ENCODE results near the gene AGER. TPM values are rescaled to one million over a fixed set of nuclear protein-coding genes. Genes with fewer than 3 reads are reported as not detected.

The AGER gene
- total RNA-seq, 4 donors from 2014 or later: 0.59 to 12.4 (median 2.5) TPM; not detected in 1

GRCh38 chr6:32149092-32149755 lies 34.8 kb downstream of the AGER start:
- no peak for DNase-seq
- TF ChIP-seq POLR2A (IDR thresholded peaks at IDR 0.05): no peak
- TF ChIP-seq CTCF (IDR thresholded peaks at IDR 0.05): no peak
- H3K27me3 ChIP-seq: no peaks in the 10 kb centered on the region
- no peaks in the 10 kb centered on the region for H3K9me3 ChIP-seq
- peaks cover 5 to 9% of the 10 kb centered on the region in 2 donors for H3K4me1 ChIP-seq
- H3K4me3 ChIP-seq: no peak overlapping the region
- no peak overlapping the region for H3K27ac ChIP-seq
- intact Hi-C loops (cut with DNase I; ENCODE audit: low total_unique reads): no loop called here
- no peaks in the 10 kb centered on the region for H3K36me3 ChIP-seq

- Histone ChIP-seq H3K9me3 (no peaks in the 10 kb centered on the region), H3K27ac (no peak overlapping the region), H3K36me3 (no peaks in the 10 kb centered on the region), H3K27me3 (no peaks in the 10 kb centered on the region), H3K4me1 (peaks cover 5 to 9% of the 10 kb centered on the region in 2 donors), H3K4me3 (no peak overlapping the region)
- no peak for DNase-seq
- intact Hi-C loops (cut with DNase I; ENCODE audit: low total_unique reads): no loop called here
- no peak for TF ChIP-seq POLR2A (IDR thresholded peaks at IDR 0.05)
- no peak for TF ChIP-seq CTCF (IDR thresholded peaks at IDR 0.05)
These were observed 35.6 kb downstream of the AGER start for GRCh38 chr6:32148289-32149091.

GRCh38 chr6:32147401-32148132 lies 36.5 kb downstream of the AGER start:
- Histone ChIP-seq H3K27me3 (no peaks in the 10 kb centered on the region), H3K4me1 (peaks cover 4 to 6% of the 10 kb centered on the region in 2 donors), H3K9me3 (no peaks in the 10 kb centered on the region), H3K27ac (no peak overlapping the region), H3K4me3 (no peak overlapping the region), H3K36me3 (no peaks in the 10 kb centered on the region)
- no peak for DNase-seq
- TF ChIP-seq POLR2A (IDR thresholded peaks at IDR 0.05) (no peak), CTCF (IDR thresholded peaks at IDR 0.05) (no peak)
- intact Hi-C loops (cut with DNase I; ENCODE audit: low total_unique reads): no loop called here

GRCh38 chr6:32146687-32147086 lies 37.4 kb downstream of the AGER start:
- Histone ChIP-seq H3K4me3 (no peak overlapping the region), H3K27ac (no peak overlapping the region), H3K4me1 (no peaks in the 10 kb centered on the region), H3K9me3 (no peaks in the 10 kb centered on the region), H3K36me3 (no peaks in the 10 kb centered on the region), H3K27me3 (no peaks in the 10 kb centered on the region)
- no peak for DNase-seq
- TF ChIP-seq CTCF (IDR thresholded peaks at IDR 0.05): no peak
- TF ChIP-seq POLR2A (IDR thresholded peaks at IDR 0.05): no peak
- intact Hi-C loops (cut with DNase I; ENCODE audit: low total_unique reads): no loop called here
